ENCODE measurements around the gene ARF6.
"Not testable (repeated sequence)": the region's sequence is repeated elsewhere in the genome, so short reads cannot be mapped to it uniquely, and the experiment has no call there.

DNA sequence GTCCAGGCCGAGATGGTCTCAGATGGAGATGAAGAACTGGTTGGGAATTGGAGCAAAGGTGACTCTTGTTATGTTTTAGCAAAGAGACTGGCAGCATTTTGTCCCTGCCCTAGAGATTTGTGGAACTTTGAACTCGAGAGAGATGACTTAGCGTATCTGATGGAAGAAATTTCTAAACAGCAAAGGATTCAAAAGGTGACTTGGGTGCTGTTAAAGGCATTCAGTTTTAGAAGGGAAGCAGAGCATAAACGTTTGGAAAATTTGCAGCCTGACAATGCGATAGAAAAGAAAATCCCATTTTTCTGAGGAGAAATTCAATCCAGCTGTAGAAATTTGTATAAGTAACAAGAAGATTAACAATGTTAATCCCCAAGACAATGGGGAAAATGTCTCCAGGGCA, 44.0 kb downstream of the ARF6 start:
- TF ChIP-seq, protein P1, sequence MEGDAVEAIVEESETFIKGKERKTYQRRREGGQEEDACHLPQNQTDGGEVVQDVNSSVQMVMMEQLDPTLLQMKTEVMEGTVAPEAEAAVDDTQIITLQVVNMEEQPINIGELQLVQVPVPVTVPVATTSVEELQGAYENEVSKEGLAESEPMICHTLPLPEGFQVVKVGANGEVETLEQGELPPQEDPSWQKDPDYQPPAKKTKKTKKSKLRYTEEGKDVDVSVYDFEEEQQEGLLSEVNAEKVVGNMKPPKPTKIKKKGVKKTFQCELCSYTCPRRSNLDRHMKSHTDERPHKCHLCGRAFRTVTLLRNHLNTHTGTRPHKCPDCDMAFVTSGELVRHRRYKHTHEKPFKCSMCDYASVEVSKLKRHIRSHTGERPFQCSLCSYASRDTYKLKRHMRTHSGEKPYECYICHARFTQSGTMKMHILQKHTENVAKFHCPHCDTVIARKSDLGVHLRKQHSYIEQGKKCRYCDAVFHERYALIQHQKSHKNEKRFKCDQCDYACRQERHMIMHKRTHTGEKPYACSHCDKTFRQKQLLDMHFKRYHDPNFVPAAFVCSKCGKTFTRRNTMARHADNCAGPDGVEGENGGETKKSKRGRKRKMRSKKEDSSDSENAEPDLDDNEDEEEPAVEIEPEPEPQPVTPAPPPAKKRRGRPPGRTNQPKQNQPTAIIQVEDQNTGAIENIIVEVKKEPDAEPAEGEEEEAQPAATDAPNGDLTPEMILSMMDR (tag by site-specific recombination; IDR thresholded peaks at IDR 0.05): not testable (repeated sequence)
- TF ChIP-seq ZNF555 (tag by site-specific recombination; conservative IDR thresholded peaks at IDR 0.05): not testable (repeated sequence)
